Right ventricle myocardium superior (tissue), 1 donor: ENCODE data around the gene KCNA2. TPM values are rescaled to one million over a fixed set of nuclear protein-coding genes. Genes with fewer than 3 reads are reported as not detected.

Source experiments
- ATAC-seq: fragments of 200-7000 bp; cut with Tn5 transposase; one replicate; pipeline ENCODE4 v1.9.1; 2020; ENCODE audit warnings: mild to moderate bottlenecking; ENCODE audit not compliant: poor library complexity
- DNase-seq: peaks from one replicate; pipeline ENCODE4 v3.0.0-alpha.2; 2020
- intact Hi-C: fragments of 100-400 bp; cut with DNase I; formaldehyde crosslinking; loops from one replicate; pipeline ENCODE4 v1.11.2; 2022
- long read RNA-seq: library from polyadenylated mRNA; unstranded; transcript quantifications from one replicate; pipeline ENCODE4 v2.0.0, GENCODE V29; 2021
- total RNA-seq: library from RNA; stranded (reverse); fragmentation: NEBNext Ultra II Directional; extraction: Animal tissue kit (Norgen Biotek cat#: 25700); gene quantifications from one replicate; pipeline ENCODE4 v1.2.1, GENCODE V29; 2021
- donor health status: DM: no; HTN: yes; CAD: no; lungs with severe emphysema.

KCNA2 gene
- 0.70 TPM for total RNA-seq
- long read RNA-seq, partial matches to known transcripts, result 0 of 1 reads
- long read RNA-seq, other reads (novel, unspliced or antisense), result 1 of 1 reads

DNA sequence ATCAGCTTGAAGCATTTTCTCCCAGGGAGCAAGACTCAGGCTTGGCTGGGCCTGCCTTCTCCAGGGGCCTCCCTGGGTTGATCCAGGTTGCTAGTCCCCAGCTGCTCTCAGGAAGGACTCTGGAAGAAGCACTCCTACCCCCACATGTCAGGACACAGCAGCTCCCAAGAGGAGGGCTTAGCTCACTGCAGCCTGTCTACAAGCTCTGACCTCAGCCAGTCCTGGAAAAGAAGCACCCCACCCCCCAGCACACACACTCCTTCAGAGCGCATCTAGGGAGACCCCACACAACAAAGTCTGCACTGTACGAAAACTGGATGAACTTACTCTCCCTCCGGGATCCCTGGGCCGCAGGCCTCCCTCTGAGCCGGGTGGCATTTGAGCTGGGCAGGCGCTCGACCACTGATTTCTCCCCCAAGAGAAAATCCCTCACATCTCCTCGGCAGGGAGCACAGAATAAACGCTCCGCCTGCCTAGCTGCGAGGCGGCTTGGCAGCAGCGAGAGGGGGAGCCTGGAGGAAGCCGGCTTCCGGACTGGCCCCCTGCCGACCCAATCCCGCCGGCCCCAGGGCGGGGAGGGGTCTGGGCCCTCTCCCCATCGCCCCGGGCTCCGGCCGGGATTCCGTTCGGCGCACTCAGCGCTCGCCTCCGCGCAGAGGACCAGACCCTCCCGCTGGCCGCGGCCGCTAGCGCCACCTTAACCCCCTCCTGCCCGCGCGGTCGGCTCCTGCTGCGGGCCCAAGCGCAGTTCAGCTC, at the start of gene KCNA2:
Gene KCNA2 (minus strand): TSS at position 458 of the 756 bp plus-strand sequence. CDS start 1,576 bp downstream, outside the sequence.
- ATAC-seq, result peak; percentile 79
- intact Hi-C loops, result no loop called here
- peak; percentile 71 for DNase-seq

DNA sequence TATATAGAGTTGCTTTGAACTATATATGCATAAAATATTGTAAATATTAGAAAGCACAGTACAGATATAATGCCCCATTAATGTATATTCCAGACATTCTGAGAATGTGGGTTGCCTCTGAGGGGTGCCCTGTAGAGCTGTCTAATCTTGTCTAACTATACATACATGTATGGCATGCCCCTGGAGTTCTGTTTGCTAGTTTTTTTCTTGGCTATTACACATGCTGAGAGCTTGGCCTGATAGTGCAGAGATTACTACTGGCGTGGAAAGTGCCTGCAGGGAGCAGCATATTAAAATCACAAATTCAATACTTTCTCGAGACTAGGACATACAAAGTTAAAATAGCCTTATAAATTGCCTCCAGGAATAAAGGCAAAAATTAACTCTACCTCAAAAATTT, 44.5 kb upstream of the KCNA2 start:
- intact Hi-C loops, result no loop called here
- DNase-seq (no peak), ATAC-seq (no peak)

DNA sequence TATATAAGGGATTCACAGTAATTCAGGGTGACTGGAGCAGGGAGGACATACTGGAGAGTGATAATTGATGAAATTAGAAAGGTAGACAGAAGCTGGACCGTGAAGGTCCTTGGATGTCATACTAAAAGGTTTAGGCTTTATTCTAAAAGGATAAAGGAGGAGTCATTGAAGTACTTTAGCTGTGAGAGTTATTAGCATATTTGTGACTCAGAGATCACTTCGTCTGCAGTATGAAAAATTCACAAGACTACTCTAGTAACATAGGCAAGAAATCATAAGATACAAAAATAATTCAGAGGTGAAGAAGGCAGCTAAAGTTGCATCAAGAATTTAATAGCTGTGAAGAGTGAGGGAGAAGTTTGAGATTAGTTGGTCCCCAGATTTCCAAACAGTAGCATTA, 42.3 kb upstream of the KCNA2 start:
- intact Hi-C loops, result no loop called here
- ATAC-seq (no peak), DNase-seq (no peak)

DNA sequence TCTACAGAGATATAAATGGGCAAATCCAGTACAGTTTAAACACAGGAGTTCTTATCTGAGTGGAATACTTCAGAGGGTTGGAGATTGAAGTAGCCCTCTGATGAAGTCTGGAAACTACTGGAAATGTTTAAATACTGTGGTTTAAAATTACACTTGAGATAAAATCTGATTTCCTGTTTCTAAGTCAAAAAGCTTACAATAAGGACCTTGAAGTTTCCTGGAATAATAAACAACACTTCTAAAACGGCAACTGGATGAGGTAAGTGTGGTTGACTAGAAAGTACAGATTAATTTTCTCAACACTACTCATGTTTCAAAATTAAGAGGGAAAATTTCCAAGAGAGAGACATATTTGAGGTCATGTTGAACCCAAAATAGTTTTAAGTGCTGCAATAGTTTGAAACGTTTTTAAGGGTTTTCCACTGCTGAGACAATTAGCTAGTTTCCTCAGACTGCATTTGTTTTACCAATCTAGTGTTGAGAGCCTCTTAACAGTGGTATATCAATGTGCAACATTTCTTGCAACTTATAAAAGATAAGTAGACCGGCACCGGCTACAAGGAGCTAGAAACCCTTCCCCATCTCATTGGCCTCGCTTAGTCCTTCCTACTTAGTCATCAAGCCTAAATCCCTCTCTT, 41.2 kb upstream of the KCNA2 start:
- intact Hi-C loops, result no loop called here
- ATAC-seq, result peak; percentile 80
- no peak for DNase-seq

DNA sequence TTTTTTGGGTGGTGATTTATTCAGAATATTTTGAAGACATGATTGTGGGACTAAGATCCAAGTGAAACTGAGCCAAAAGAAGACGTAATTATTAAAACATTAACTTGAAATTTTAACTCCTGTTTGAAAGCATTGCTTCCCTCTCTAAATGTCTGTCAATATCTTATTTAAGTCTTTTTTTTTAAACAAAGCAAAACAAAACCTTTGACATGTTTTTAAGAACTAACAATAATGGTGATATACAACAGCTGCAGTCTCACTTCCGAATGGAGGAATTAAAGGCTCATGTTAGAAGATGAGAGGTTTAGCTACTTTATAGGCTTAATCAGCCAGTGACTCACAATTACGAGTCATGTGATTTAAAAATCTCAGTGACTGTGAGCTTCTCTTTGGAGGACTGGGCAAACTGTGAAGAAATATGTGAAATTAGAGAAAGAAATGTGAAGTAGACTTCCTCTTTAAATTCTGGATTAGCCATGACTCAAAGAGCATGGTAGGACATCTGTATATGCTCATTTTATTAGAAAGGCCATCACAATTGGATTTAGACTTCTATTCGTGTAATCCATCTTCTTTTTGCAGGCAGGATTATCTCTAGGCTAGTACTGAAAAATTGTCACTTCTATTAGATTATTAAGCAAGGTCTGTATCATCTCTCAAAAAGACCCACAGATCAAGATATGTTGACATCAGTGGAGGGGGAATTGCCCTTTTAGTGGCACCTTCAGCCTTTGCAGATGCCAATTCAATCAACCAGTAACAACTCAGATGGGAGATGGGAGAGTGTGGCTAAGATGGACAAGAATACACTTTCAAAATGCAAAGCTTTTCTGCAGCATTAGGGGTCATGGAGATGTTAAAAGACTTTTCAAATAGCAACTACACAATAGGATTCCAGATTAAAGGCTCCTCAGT, 39.9 kb upstream of the KCNA2 start:
- no peak for DNase-seq
- ATAC-seq, result peak; percentile 80
- intact Hi-C loops, result no loop called here

DNA sequence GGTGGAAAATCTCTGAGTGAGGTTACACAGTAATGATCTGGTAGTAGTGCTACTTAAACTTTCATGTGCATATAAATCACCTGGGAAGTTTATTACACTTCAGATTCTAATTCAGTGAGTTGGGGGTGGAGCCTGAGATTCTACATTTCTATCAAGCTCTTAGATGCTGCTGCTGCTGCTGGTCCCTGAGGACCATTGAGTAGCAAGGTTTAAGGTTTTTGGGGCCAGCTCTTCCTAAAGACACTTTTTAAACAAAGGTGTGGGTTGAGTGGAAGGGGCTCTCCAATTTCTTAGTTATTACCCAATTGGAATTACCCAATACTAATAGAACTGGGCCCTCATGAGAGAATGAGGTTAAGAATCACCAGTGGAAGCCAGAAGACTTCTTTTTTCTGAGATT, 39.1 kb upstream of the KCNA2 start:
- DNase-seq, result no peak
- peak; percentile 34 for ATAC-seq
- intact Hi-C loops, result no loop called here

DNA sequence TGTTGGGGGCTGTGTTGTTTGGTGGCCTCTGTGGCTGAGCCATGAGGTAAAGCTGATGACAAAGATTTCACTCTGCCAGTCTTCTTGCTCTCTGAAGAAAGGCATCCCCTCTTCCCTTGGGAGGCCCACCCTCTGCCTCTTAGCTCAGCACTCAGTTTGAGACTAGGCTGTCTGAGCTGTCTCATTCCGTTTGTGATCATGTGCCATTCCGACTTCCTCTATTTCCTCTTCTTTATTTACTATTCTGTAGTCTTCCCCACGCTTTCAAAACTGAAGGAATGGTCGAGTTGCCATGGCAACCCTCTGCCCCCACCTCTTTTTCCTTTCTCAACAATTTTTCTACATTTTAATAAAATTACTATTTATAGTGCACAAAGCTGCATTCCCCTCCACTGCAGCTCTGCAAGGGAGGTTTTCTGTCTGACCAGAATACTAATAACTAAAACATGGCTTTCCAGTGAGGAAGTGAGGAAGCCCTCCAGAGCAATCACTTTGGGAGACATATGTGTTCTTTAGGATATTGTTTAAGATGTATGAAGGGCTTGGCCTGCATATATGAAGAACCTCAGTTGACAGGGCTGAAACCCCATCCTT, 37.8 kb upstream of the KCNA2 start:
- ATAC-seq, result no peak
- intact Hi-C loops, result no loop called here
- DNase-seq, result no peak

DNA sequence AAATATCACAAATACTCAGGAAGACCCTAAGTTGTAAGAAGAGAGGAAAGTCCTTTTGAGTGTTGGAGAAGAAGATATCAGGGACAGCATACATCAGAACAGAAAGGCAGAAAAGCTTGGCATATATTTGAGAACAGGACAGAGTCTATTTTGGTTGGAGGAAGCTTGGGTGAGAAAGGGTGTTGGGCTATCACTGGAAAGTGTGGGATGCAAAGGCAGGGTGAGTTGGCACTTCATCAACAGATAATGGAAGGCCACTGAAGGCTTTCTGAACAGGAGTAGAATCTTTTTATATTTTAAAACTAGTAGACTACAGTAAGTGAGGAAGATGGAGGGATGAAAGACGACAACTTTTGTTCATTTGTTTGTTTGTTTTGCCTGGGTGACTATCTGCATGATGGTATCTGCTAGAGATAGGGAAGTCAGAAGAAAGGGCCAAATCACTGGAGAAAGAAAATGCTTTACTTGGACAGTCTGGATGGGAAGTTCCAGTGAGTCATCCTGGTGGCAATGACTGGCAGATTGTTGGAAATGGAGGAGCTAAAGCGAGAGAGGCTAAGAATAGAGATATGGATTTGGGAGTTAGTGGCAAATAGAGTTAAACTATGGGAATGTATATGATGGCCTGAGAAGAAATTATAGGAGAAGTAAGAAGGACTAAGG, 33.7 kb upstream of the KCNA2 start:
- intact Hi-C loops, result no loop called here
- ATAC-seq (no peak), DNase-seq (no peak)

DNA sequence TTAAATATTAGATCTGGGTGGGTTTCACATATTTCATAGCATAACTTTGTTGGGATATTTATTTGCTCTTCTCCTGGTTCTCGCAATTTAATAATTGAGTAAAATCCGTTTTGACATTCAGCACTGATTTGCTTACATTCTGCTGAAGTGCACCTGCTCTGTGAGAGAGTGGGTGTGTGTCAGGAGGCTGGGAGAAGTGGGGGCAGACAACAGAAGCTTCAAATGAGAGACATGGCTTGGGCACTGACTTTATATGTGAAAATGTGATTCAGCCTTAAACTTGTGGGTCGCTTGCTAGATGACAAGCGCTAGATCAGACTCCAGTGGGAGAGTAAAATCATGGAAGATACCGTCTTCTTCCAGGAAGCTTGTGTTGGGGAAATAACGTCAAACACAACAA, 32.4 kb upstream of the KCNA2 start:
- intact Hi-C loops, result no loop called here
- ATAC-seq (no peak), DNase-seq (no peak)

DNA sequence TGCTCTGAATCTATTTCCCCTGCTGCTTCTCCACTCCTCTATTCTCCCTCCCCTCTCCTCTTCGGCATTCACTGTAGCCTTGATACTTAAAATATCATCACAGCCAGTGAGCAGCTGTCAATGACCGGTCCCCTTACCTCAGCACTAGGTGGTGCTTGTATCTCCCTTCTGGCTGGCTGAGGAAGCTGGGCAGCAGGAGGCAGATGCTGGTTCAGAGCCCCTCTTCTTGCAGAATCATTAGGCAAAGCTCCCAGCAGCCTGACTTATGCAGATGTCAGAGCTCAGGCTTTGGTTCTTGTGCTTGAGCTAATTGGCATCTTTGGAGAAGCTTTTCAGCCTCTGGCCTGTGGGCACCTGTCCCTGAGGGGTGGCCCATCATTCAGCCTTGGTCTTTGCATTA, 31.9 kb upstream of the KCNA2 start:
- intact Hi-C loops, result no loop called here
- DNase-seq, result no peak
- ATAC-seq, result no peak

DNA sequence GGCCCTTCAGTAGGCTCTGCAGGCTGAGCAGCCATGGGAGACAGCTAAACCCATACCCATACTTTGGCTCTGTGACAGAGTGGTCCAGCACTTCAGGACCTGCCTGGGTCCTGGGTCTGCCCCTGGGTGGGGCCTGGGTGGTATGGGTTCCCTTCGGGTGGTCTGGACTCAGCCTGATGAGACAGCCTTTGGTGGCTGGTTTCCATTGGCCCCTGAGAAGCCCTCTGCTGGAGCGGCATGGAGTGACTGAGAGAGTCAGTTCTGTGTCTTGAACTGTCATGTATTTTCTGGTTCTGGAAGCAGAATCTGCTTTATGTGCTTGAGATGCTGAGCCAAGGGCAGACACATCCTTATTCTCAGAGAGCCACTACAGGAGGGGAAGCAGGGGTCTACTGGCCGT, 31.3 kb upstream of the KCNA2 start:
- DNase-seq (no peak), ATAC-seq (no peak)
- intact Hi-C loops, result no loop called here

DNA sequence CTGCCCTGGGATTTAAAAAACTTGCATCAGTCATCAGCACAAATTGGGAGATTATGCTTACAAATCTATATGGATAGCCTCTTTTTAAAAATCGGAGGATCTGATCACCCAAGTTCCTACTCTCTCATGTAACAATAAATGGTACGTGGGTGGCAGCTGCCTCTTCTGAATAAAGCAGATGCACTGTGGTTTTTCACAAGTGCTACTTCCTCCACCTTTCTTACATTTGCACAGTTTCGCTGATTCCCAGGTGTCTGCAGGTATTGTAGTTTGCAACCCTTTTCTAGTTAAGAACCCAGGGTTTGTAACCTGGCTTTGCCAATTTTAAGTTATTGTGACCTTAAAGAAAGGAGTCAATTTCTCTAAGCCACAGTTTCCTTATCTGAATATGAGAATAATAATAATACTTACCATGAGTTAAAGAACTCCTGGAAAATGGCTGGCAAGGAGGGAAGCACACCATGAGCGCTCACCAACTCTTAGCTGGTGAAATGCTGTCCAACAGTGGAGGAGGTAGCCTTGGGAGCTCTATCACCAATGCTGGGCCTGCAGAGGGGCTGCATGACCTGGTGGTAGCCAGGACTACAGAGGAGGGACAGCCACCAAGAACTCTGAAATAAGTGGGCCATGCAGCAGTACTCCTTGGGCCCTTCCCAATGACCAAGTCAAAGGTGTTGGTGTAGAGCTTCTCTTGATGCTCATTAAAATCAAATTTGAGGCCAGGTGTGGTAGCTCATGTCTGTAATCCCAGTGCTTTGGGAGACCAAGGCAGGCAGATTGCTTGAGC, 30.2 kb upstream of the KCNA2 start:
- DNase-seq (no peak), ATAC-seq (no peak)
- intact Hi-C loops, result no loop called here

DNA sequence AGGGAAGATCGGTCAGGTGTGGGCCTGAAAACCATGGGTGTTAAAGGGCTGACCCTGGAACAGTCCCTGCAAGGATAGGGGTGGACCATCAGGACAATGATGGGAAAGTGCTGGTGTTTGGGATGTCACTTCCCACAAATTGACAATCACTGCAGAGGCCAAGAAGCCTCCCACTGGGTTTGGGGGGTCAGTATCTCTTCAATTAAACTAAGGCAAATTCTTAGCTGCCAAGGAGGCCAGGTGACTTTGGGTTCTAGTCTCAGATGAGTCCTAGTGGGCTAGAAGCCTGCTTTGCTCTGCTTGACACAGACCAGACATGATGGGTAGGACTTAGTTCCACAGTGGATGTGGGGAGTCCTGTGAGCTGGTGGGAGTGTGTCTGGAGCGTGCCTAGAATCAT, 29.3 kb upstream of the KCNA2 start:
- ATAC-seq, result no peak
- no peak for DNase-seq
- intact Hi-C loops, result no loop called here

DNA sequence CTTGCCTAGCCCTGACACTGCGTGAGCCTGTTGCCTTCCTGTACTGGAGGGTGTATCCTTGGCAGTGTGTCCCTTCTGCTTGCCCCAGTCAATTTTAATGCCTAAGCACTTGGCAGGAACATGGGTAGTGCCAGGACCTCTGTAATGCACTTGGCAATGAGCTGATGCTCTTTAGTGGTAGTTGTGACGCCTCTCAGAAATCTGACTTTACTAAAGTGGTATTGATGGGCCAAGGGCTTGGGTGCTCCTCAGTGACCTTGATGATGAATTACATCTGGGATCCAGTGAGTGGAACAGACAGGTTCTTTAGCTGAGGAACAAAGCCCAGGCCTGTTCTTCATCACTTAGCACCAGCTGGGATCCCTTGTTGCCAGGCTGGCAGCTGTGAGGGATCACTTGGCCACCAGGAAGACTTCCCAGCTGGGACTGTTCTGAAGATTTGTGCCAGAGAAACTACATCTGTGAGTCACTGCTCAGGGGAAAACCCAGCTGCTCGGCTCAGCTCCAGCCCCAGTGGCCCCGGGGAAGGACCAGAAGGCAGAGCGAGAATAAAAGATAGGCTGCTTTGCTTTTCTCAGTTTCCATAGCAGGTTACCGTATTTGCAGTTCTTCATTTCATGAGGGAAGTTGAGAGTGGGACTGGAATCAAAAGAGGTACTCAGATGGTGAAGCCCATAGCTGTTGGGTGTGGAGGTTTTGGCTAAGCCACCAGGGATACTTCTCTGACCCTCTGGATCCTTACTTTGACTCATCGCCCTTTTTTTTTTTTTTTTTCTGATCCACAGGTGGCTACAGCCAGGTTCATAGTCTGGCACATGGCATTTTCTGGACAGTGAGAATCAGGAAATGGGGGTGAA, 28.5 kb upstream of the KCNA2 start:
- ATAC-seq (peak; percentile 94), DNase-seq (peak; percentile 94)
- intact Hi-C loops, result no loop called here

DNA sequence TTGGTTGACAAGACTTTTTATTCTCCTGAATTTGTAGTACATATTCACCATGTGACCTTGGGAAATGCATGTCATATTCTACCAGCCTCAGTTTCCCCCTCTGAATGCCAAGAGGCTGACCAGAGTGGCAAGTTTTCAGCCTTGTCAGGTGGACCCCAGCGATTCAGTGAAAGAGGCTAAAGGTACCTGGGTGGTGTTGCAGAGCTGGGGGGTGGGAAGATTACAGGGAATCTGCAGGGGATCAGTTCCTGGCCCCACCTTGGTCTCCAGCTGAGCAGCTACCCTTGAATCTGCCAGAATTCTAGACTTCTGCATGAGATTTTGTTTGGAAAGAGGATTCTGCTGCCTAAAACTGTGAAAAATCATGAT, 27.9 kb upstream of the KCNA2 start:
- intact Hi-C loops, result no loop called here
- DNase-seq (no peak), ATAC-seq (no peak)

DNA sequence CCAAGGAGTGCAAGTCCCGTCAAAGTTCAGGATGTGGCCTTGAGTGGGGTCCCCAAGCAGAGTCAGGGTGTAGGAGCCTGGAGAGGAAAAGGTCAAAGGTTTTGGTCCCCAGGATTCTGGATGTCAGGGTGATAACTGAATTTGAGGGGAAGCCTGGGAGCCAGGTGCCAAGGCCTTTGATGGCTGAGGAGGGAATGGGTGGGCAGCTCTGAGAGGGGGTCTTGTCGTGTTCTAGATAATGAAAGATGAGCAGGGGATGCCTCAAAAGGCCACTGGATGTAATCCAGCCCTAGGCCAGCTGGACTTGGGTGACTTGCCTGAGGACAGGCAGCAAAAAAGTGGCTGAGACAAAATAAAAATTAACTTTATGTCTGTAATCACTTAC, 27.5 kb upstream of the KCNA2 start:
- DNase-seq (no peak), ATAC-seq (no peak)
- intact Hi-C loops, result no loop called here
